Skeletal muscle tissue (tissue), 4 donors: ENCODE data around the gene PUS10. TPM values are rescaled to one million over a fixed set of nuclear protein-coding genes. Genes with fewer than 3 reads are reported as not detected.

Source experiments
- H3K27ac ChIP-seq: one replicate; pipeline ENCODE4 v1.7.0; 2013; ENCODE audit warnings: mild to moderate bottlenecking, low read depth, low read length, inconsistent platforms
- H3K27me3 ChIP-seq, 3 donors: one replicate each; pipeline ENCODE4 v1.7.0; 2013; ENCODE audit warnings: low read length in 3 of 3; ENCODE audit not compliant: control insufficient read depth in 3 of 3, insufficient read depth in 3 of 3
- H3K36me3 ChIP-seq, 3 donors: one replicate each; pipeline ENCODE4 v1.7.0; 2013; ENCODE audit warnings: low read length in 3 of 3; ENCODE audit not compliant: control insufficient read depth in 3 of 3, insufficient read depth in 3 of 3
- H3K4me1 ChIP-seq, 3 donors: one replicate each; pipeline ENCODE4 v1.7.0; 2013; ENCODE audit warnings: low read length in 3 of 3, mild to moderate bottlenecking in 3 of 3; ENCODE audit not compliant: control insufficient read depth in 3 of 3, insufficient read depth in 3 of 3
- H3K4me3 ChIP-seq, 3 donors: one replicate each; pipeline ENCODE4 v1.7.0; 2013; ENCODE audit warnings: low read length in 3 of 3
- H3K9ac ChIP-seq, 3 donors: one replicate each; pipeline ENCODE4 v1.7.0; 2013; ENCODE audit warnings: low read length in 3 of 3, mild to moderate bottlenecking in 3 of 3, moderate library complexity in 2 of 3, low read depth in 1 of 3
- H3K9me3 ChIP-seq, 3 donors: one replicate each; pipeline ENCODE4 v1.7.0; 2013; ENCODE audit warnings: low read length in 3 of 3; ENCODE audit not compliant: control insufficient read depth in 3 of 3
- total RNA-seq: library from RNA; depleted of rRNA; stranded (reverse); fragments of >200 nt; gene quantifications from one replicate; pipeline ENCODE4 v1.2.3, GENCODE V29; 2014
- donor health status: Osteomylitis.

PUS10 gene
- total RNA-seq, 1 donor from 2014 or later = 4.7 TPM

GRCh38 chr2:60976256-60976850 is 41.7 kb downstream of the PUS10 start:
- H3K36me3 ChIP-seq = peaks cover 0 to 6% (median 0%) of the 10 kb centered on the region in 3 donors
- no peak overlapping the region for H3K27ac ChIP-seq
- no peak overlapping the region for H3K9ac ChIP-seq
- no peaks in the 10 kb centered on the region for H3K27me3 ChIP-seq
- H3K4me3 ChIP-seq = no peak overlapping the region
- no peaks in the 10 kb centered on the region for H3K4me1 ChIP-seq
- H3K9me3 ChIP-seq = no peaks in the 10 kb centered on the region

GRCh38 chr2:60974652-60975051 is 43.4 kb downstream of the PUS10 start:
- H3K27ac ChIP-seq = no peak overlapping the region
- no peak overlapping the region for H3K4me3 ChIP-seq
- H3K9me3 ChIP-seq = no peaks in the 10 kb centered on the region
- H3K36me3 ChIP-seq = peaks cover 0 to 6% (median 0%) of the 10 kb centered on the region in 3 donors
- no peaks in the 10 kb centered on the region for H3K27me3 ChIP-seq
- no peak overlapping the region for H3K9ac ChIP-seq
- H3K4me1 ChIP-seq = no peaks in the 10 kb centered on the region

GRCh38 chr2:60973705-60974104 is 44.4 kb downstream of the PUS10 start:
- no peaks in the 10 kb centered on the region for H3K4me1 ChIP-seq
- H3K4me3 ChIP-seq = no peak overlapping the region
- no peaks in the 10 kb centered on the region for H3K27me3 ChIP-seq
- peaks cover 0 to 6% (median 0%) of the 10 kb centered on the region in 3 donors for H3K36me3 ChIP-seq
- H3K9ac ChIP-seq = no peak overlapping the region
- H3K27ac ChIP-seq = no peak overlapping the region
- H3K9me3 ChIP-seq = no peaks in the 10 kb centered on the region

GRCh38 chr2:60972889-60973656 is 45.0 kb downstream of the PUS10 start:
- Histone ChIP-seq H3K27ac (no peak overlapping the region), H3K9me3 (no peaks in the 10 kb centered on the region), H3K4me3 (no peak overlapping the region), H3K36me3 (peaks cover 0 to 3% (median 0%) of the 10 kb centered on the region in 3 donors), H3K27me3 (no peaks in the 10 kb centered on the region), H3K4me1 (no peaks in the 10 kb centered on the region), H3K9ac (no peak overlapping the region)

GRCh38 chr2:60966507-60967405 is 51.3 kb downstream of the PUS10 start:
- Histone ChIP-seq H3K36me3 (no peaks in the 10 kb centered on the region), H3K4me3 (no peak overlapping the region), H3K4me1 (no peaks in the 10 kb centered on the region), H3K9me3 (no peaks in the 10 kb centered on the region), H3K27me3 (no peaks in the 10 kb centered on the region), H3K27ac (no peak overlapping the region), H3K9ac (no peak overlapping the region)

- Histone ChIP-seq H3K9ac (no peak overlapping the region), H3K36me3 (no peaks in the 10 kb centered on the region), H3K9me3 (no peaks in the 10 kb centered on the region), H3K4me1 (no peaks in the 10 kb centered on the region), H3K27ac (no peak overlapping the region), H3K4me3 (no peak overlapping the region), H3K27me3 (no peaks in the 10 kb centered on the region)
Measured at GRCh38 chr2:60965499-60965785, 52.6 kb downstream of the PUS10 start.

- H3K4me3 ChIP-seq = no peak overlapping the region
- no peaks in the 10 kb centered on the region for H3K4me1 ChIP-seq
- H3K27me3 ChIP-seq = no peaks in the 10 kb centered on the region
- H3K36me3 ChIP-seq = no peaks in the 10 kb centered on the region
- no peak overlapping the region for H3K27ac ChIP-seq
- no peaks in the 10 kb centered on the region for H3K9me3 ChIP-seq
- H3K9ac ChIP-seq = no peak overlapping the region
Measured at GRCh38 chr2:60964651-60965498, 53.2 kb downstream of the PUS10 start.

GRCh38 chr2:60963190-60963589 is 54.9 kb downstream of the PUS10 start:
- Histone ChIP-seq H3K9me3 (no peaks in the 10 kb centered on the region), H3K36me3 (peaks cover 0 to 2% (median 0%) of the 10 kb centered on the region in 3 donors), H3K27me3 (no peaks in the 10 kb centered on the region), H3K9ac (no peak overlapping the region), H3K4me3 (no peak overlapping the region), H3K4me1 (no peaks in the 10 kb centered on the region), H3K27ac (no peak overlapping the region)

- no peaks in the 10 kb centered on the region for H3K9me3 ChIP-seq
- peaks cover 0 to 2% (median 1%) of the 10 kb centered on the region in 3 donors for H3K36me3 ChIP-seq
- H3K27me3 ChIP-seq = no peaks in the 10 kb centered on the region
- H3K27ac ChIP-seq = no peak overlapping the region
- no peak overlapping the region for H3K4me3 ChIP-seq
- no peaks in the 10 kb centered on the region for H3K4me1 ChIP-seq
- no peak overlapping the region for H3K9ac ChIP-seq
Measured at GRCh38 chr2:60962528-60962927, 55.5 kb downstream of the PUS10 start.
